MM.1S (cell line): ENCODE data around the gene GPR158.

Source experiments
- DNase-seq: peaks from one replicate; pipeline ENCODE4 v3.0.0-alpha.2; 2015
- H2AFZ ChIP-seq: fragments of 300-600 bp; sonication (generic); 2 replicates; pipeline ENCODE4 v1.6.0; 2016; ENCODE audit warnings: antibody characterized with exemption, low read length
- H3F3A ChIP-seq: fragments of 300-600 bp; sonication (generic); 2 replicates; pipeline ENCODE4 v1.6.1; 2016; ENCODE audit warnings: mild to moderate bottlenecking, antibody characterized with exemption, low read length, moderate library complexity, mixed read lengths; ENCODE audit not compliant: insufficient read depth
- H3K27ac ChIP-seq: fragments of 300-600 bp; sonication (generic); 2 replicates; pipeline ENCODE4 v1.5.1; 2016; ENCODE audit warnings: mild to moderate bottlenecking, low read length
- H3K27me3 ChIP-seq: fragments of 300-600 bp; sonication (generic); replicated peaks from 2 replicates; pipeline ENCODE4 v1.6.0; 2016; ENCODE audit warnings: low read length; ENCODE audit not compliant: insufficient read depth
- H3K36me3 ChIP-seq: fragments of 300-600 bp; sonication (generic); replicated peaks from 2 replicates; pipeline ENCODE4 v1.6.1; 2016; ENCODE audit warnings: mild to moderate bottlenecking, low read length, mixed read lengths; ENCODE audit not compliant: insufficient read depth
- H3K4me1 ChIP-seq: fragments of 300-600 bp; sonication (generic); 2 replicates; pipeline ENCODE4 v1.6.1; 2016; ENCODE audit warnings: low read length, mixed read lengths
- H3K4me2 ChIP-seq: fragments of 300-600 bp; sonication (generic); 2 replicates; pipeline ENCODE4 v1.6.0; 2016; ENCODE audit warnings: low read depth, low read length
- H3K4me3 ChIP-seq: fragments of 300-600 bp; sonication (generic); 2 replicates; pipeline ENCODE4 v1.5.1; 2016; ENCODE audit warnings: low read length, mixed read lengths
- H3K79me2 ChIP-seq: fragments of 300-600 bp; sonication (generic); 2 replicates; pipeline ENCODE4 v1.6.1; 2016; ENCODE audit warnings: mixed run types, low read length, mixed read lengths
- H3K9ac ChIP-seq: fragments of 300-600 bp; sonication (generic); 2 replicates; pipeline ENCODE4 v1.6.1; 2016; ENCODE audit warnings: low read length, mixed read lengths
- H3K9me2 ChIP-seq: fragments of 300-600 bp; sonication (generic); replicated peaks from 2 replicates; pipeline ENCODE4 v1.6.1; 2016; ENCODE audit warnings: mild to moderate bottlenecking, low read length, mixed read lengths; ENCODE audit not compliant: insufficient read depth
- H3K9me3 ChIP-seq: fragments of 300-600 bp; sonication (generic); replicated peaks from 2 replicates; pipeline ENCODE4 v1.6.1; 2016; ENCODE audit warnings: mild to moderate bottlenecking, low read length, mixed read lengths; ENCODE audit not compliant: insufficient read depth
- H4K20me1 ChIP-seq: fragments of 300-600 bp; sonication (generic); 2 replicates; pipeline ENCODE4 v1.6.1; 2016; ENCODE audit warnings: mild to moderate bottlenecking, low read length, moderate library complexity, mixed read lengths; ENCODE audit not compliant: insufficient read depth
- CTCF ChIP-seq: fragments of 300-600 bp; sonication (generic); IDR thresholded peaks from 2 replicates; pipeline ENCODE4 v1.5.1; 2016; ENCODE audit warnings: antibody characterized with exemption, low read length, mixed read lengths
- EZH2 ChIP-seq: fragments of 300-600 bp; sonication (generic); optimal IDR thresholded peaks from 2 replicates; pipeline ENCODE3; 2017; ENCODE audit warnings: low read depth, mild to moderate bottlenecking, antibody characterized with exemption, low read length, mixed read lengths
- EZH2phosphoT487 ChIP-seq: fragments of 300-600 bp; sonication (generic); IDR thresholded peaks from 2 replicates; pipeline ENCODE4 v1.6.1; 2018; ENCODE audit warnings: antibody characterized with exemption, low read length

Gene GPR158

GRCh38 chr10:25616903-25617592 lies 442.2 kb downstream of the GPR158 start:
- H4K20me1 ChIP-seq = no peaks in the 10 kb centered on the region
- TF ChIP-seq CTCF (no peak), EZH2 (no peak), EZH2phosphoT487 (no peak)
- H3K4me2 ChIP-seq = no peak overlapping the region
- no peak overlapping the region for H3K9ac ChIP-seq
- H3K27ac ChIP-seq = no peak overlapping the region
- H3K9me3 ChIP-seq = no peaks in the 10 kb centered on the region
- H3K9me2 ChIP-seq = no peaks in the 10 kb centered on the region
- no peaks in the 10 kb centered on the region for H3K27me3 ChIP-seq
- no peaks in the 10 kb centered on the region for H3F3A ChIP-seq
- no peak overlapping the region for H2AFZ ChIP-seq
- no peak overlapping the region for H3K4me3 ChIP-seq
- H3K79me2 ChIP-seq = no peaks in the 10 kb centered on the region
- no peaks in the 10 kb centered on the region for H3K36me3 ChIP-seq
- H3K4me1 ChIP-seq = no peaks in the 10 kb centered on the region
- no peak for DNase-seq

- no peaks in the 10 kb centered on the region for H4K20me1 ChIP-seq
- TF ChIP-seq EZH2phosphoT487 = no peak
- no peak for TF ChIP-seq CTCF
- no peak for TF ChIP-seq EZH2
Measured at GRCh38 chr10:25627606-25628005, 452.8 kb downstream of the GPR158 start.

GRCh38 chr10:25629333-25629732 lies 454.5 kb downstream of the GPR158 start:
- H3K4me1 ChIP-seq = no peaks in the 10 kb centered on the region
- H4K20me1 ChIP-seq = no peaks in the 10 kb centered on the region
- H3K36me3 ChIP-seq = no peaks in the 10 kb centered on the region
- no peak overlapping the region for H3K27ac ChIP-seq
- H3K9me2 ChIP-seq = no peaks in the 10 kb centered on the region
- TF ChIP-seq CTCF = no peak
- TF ChIP-seq EZH2phosphoT487 = no peak
- no peak for TF ChIP-seq EZH2
- H3K9me3 ChIP-seq = no peaks in the 10 kb centered on the region
- no peak overlapping the region for H3K9ac ChIP-seq
- H3K4me2 ChIP-seq = no peak overlapping the region
- H3F3A ChIP-seq = no peaks in the 10 kb centered on the region
- no peak for DNase-seq
- no peak overlapping the region for H3K4me3 ChIP-seq
- H2AFZ ChIP-seq = no peak overlapping the region
- H3K79me2 ChIP-seq = no peaks in the 10 kb centered on the region
- no peaks in the 10 kb centered on the region for H3K27me3 ChIP-seq

More at GRCh38 chr10:25627606-25628005, 452.8 kb downstream of the GPR158 start:
- no peak overlapping the region for H2AFZ ChIP-seq
- H3K27ac ChIP-seq = no peak overlapping the region
- no peak overlapping the region for H3K4me3 ChIP-seq
- no peaks in the 10 kb centered on the region for H3K9me3 ChIP-seq
- no peaks in the 10 kb centered on the region for H3K27me3 ChIP-seq
- H3K9me2 ChIP-seq = no peaks in the 10 kb centered on the region
- DNase-seq = no peak
- H3K4me2 ChIP-seq = no peak overlapping the region
- no peaks in the 10 kb centered on the region for H3K36me3 ChIP-seq
- no peaks in the 10 kb centered on the region for H3F3A ChIP-seq
- no peaks in the 10 kb centered on the region for H3K79me2 ChIP-seq
- H3K9ac ChIP-seq = no peak overlapping the region
- H3K4me1 ChIP-seq = no peaks in the 10 kb centered on the region
